Ishikawa (cell line): ENCODE results near the gene TMEM11.

Experiments
- CEBPB ChIP-seq: IDR thresholded peaks from 2 replicates; pipeline ENCODE4 v1.6.1; 2012
- CREB1 ChIP-seq: IDR thresholded peaks from 2 replicates; pipeline ENCODE4 v1.6.1; 2012; ENCODE audit warnings: low read depth
- EGR1 ChIP-seq: IDR thresholded peaks from 2 replicates; pipeline ENCODE4 v1.6.1; 2012
- EP300 ChIP-seq: IDR thresholded peaks from 2 replicates; pipeline ENCODE4 v1.6.1; 2012; ENCODE audit warnings: borderline replicate concordance
- FOXM1 ChIP-seq: IDR thresholded peaks from 2 replicates; pipeline ENCODE4 v1.6.1; 2012; ENCODE audit warnings: low read depth, borderline replicate concordance
- MAX ChIP-seq: IDR thresholded peaks from 2 replicates; pipeline ENCODE4 v1.6.1; 2012
- NFIC ChIP-seq: IDR thresholded peaks from 2 replicates; pipeline ENCODE4 v1.6.1; 2012
- RAD21 ChIP-seq: IDR thresholded peaks from 2 replicates; pipeline ENCODE4 v1.6.1; 2012; ENCODE audit warnings: low read depth
- REST ChIP-seq: IDR thresholded peaks from 2 replicates; pipeline ENCODE4 v1.6.1; 2012; ENCODE audit warnings: low read depth, mild to moderate bottlenecking
- TAF1 ChIP-seq: IDR thresholded peaks from 2 replicates; pipeline ENCODE4 v1.6.1; 2012; ENCODE audit warnings: low read depth, mild to moderate bottlenecking
- TCF12 ChIP-seq: IDR thresholded peaks from 2 replicates; pipeline ENCODE4 v1.6.1; 2012; ENCODE audit warnings: low read depth
- TEAD4 ChIP-seq: IDR thresholded peaks from 2 replicates; pipeline ENCODE4 v1.6.1; 2012
- USF1 ChIP-seq: IDR thresholded peaks from 2 replicates; pipeline ENCODE4 v1.6.1; 2012
- YY1 ChIP-seq: IDR thresholded peaks from 2 replicates; pipeline ENCODE4 v1.6.1; 2012; ENCODE audit warnings: low read depth
- ZBTB7A ChIP-seq: IDR thresholded peaks from 2 replicates; pipeline ENCODE4 v1.6.1; 2012; ENCODE audit warnings: low read depth

TMEM11 gene

GRCh38 chr17:21171309-21171922, 42.5 kb downstream of the TMEM11 start:
- TF ChIP-seq TAF1 (no peak), NFIC (no peak), TEAD4 (no peak), EGR1 (no peak), TCF12 (no peak), YY1 (no peak), CREB1 (no peak), ZBTB7A (no peak), RAD21 (no peak), CEBPB (no peak), FOXM1 (no peak), EP300 (no peak), REST (no peak), MAX (no peak), USF1 (no peak)

- TF ChIP-seq RAD21, result no peak
- TF ChIP-seq NFIC, result no peak
- no peak for TF ChIP-seq FOXM1
- TF ChIP-seq MAX, result no peak
- no peak for TF ChIP-seq ZBTB7A
- no peak for TF ChIP-seq REST
- TF ChIP-seq CREB1, result no peak
- TF ChIP-seq TCF12, result no peak
- TF ChIP-seq YY1, result no peak
- no peak for TF ChIP-seq EP300
- no peak for TF ChIP-seq EGR1
- no peak for TF ChIP-seq TAF1
- TF ChIP-seq USF1, result no peak
- TF ChIP-seq CEBPB, result no peak
- TF ChIP-seq TEAD4, result no peak
Measured at GRCh38 chr17:21170809-21171208, 43.2 kb downstream of the TMEM11 start.

- TF ChIP-seq TEAD4 (no peak), TAF1 (no peak), USF1 (no peak), FOXM1 (no peak), ZBTB7A (no peak), NFIC (no peak), MAX (no peak), EP300 (no peak), CREB1 (no peak), CEBPB (no peak), YY1 (no peak), RAD21 (no peak), EGR1 (no peak), REST (no peak), TCF12 (no peak)
Measured at GRCh38 chr17:21169496-21169895, 44.5 kb downstream of the TMEM11 start.

- TF ChIP-seq CEBPB (no peak), REST (no peak), ZBTB7A (no peak), MAX (no peak), TEAD4 (no peak)
Measured at GRCh38 chr17:21168555-21168865, 45.5 kb downstream of the TMEM11 start.
